GM19372 (cell line): ENCODE results near the gene CNOT3.

ENCODE experiments used
- ATAC-seq: cut with Tn5 transposase; IDR thresholded peaks from one replicate; pipeline ENCODE4 v1.9.1; 2021; ENCODE audit warnings: mild to moderate bottlenecking, low read depth, moderate library complexity; ENCODE audit not compliant: unreplicated experiment

CNOT3 gene

GRCh38 chr19:54147676-54148075, 10.1 kb downstream of the CNOT3 start:
- no peak for ATAC-seq

- no peak for ATAC-seq
Measured at GRCh38 chr19:54148158-54148557, 10.6 kb downstream of the CNOT3 start.

GRCh38 chr19:54149021-54149812, 11.7 kb downstream of the CNOT3 start:
- no peak for ATAC-seq

GRCh38 chr19:54151362-54152035, 13.9 kb downstream of the CNOT3 start:
- no peak for ATAC-seq

GRCh38 chr19:54152267-54152666, 14.7 kb downstream of the CNOT3 start:
- no peak for ATAC-seq

- ATAC-seq, result no peak
Measured at GRCh38 chr19:54152878-54153524, 15.4 kb downstream of the CNOT3 start.

GRCh38 chr19:54153731-54154326, 16.3 kb downstream of the CNOT3 start:
- ATAC-seq, result no peak

GRCh38 chr19:54154603-54155345, 17.2 kb downstream of the CNOT3 start:
- no peak for ATAC-seq

- no peak for ATAC-seq
Measured at GRCh38 chr19:54155694-54156093, 18.1 kb downstream of the CNOT3 start.

GRCh38 chr19:54156490-54156889, 18.9 kb downstream of the CNOT3 start:
- ATAC-seq, result no peak

- ATAC-seq, result no peak
Measured at GRCh38 chr19:54156953-54157352, 19.4 kb downstream of the CNOT3 start.

GRCh38 chr19:54158812-54159351, 21.3 kb downstream of the CNOT3 start:
- no peak for ATAC-seq

GRCh38 chr19:54159352-54160181, 22.0 kb downstream of the CNOT3 start, which contains the start of gene LENG1:
TSS of gene LENG1 (minus strand) at chr19:54159721. CDS start at chr19:54159695, 26 bp downstream.
- ATAC-seq, result peak; percentile 95

- no peak for ATAC-seq
Measured at GRCh38 chr19:54160182-54160811, 22.7 kb downstream of the CNOT3 start.

GRCh38 chr19:54160854-54161253, 23.3 kb downstream of the CNOT3 start:
- ATAC-seq, result no peak

- ATAC-seq, result no peak
Measured at GRCh38 chr19:54162241-54162805, 24.8 kb downstream of the CNOT3 start.

GRCh38 chr19:54162884-54163283, 25.3 kb downstream of the CNOT3 start:
- ATAC-seq, result no peak

GRCh38 chr19:54164369-54165068, 27.0 kb downstream of the CNOT3 start:
- ATAC-seq, result no peak
